ENCODE measurements around the gene SUFU. TPM values are rescaled to one million over a fixed set of nuclear protein-coding genes. Genes with fewer than 3 reads are reported as not detected.
"Not testable (repeated sequence)": the region's sequence is repeated elsewhere in the genome, so short reads cannot be mapped to it uniquely, and the experiment has no call there.

The SUFU gene
- total and polyA plus RNA-seq, 2 donors, result 2.6 to 4.3 TPM

- H3K9me3 ChIP-seq (ENCODE audit: control insufficient read depth in 2 of 2, insufficient read depth in 1 of 2, low read length in 1 of 2), result no peaks in the 10 kb centered on the region
- 98% methylated on average over 2 of the region's 2 CpGs for WGBS
- no peak overlapping the region for H3K27ac ChIP-seq (ENCODE audit: low read depth in 1 of 2, low read length in 1 of 2)
- H3K36me3 ChIP-seq (ENCODE audit: control insufficient read depth in 2 of 2, insufficient read depth in 2 of 2, low read length in 1 of 2), result peaks cover 22 to 32% of the 10 kb centered on the region in 2 donors
- no peak overlapping the region for H3K4me3 ChIP-seq (ENCODE audit: low read length in 2 of 2)
- no peak for DNase-seq (ENCODE audit: low read depth in 6 of 9, low spot score in 9 of 9)
- H3K27me3 ChIP-seq (ENCODE audit: control insufficient read depth in 2 of 2, insufficient read depth in 1 of 2, low read length in 1 of 2), result no peaks in the 10 kb centered on the region
- H3K4me1 ChIP-seq (ENCODE audit: control insufficient read depth in 2 of 2, insufficient read depth in 2 of 2, low read length in 2 of 2), result no peaks in the 10 kb centered on the region
Measured at GRCh38 chr10:102493771-102494170, 10.0 kb upstream of the SUFU start.

GRCh38 chr10:102497545-102497944 lies 6.2 kb upstream of the SUFU start:
- H3K36me3 ChIP-seq (ENCODE audit: control insufficient read depth in 2 of 2, insufficient read depth in 2 of 2, low read length in 1 of 2), result peaks cover 3 to 14% of the 10 kb centered on the region in 2 donors
- H3K4me1 ChIP-seq (ENCODE audit: control insufficient read depth in 2 of 2, insufficient read depth in 2 of 2, low read length in 2 of 2), result peaks cover 4 to 10% of the 10 kb centered on the region in 2 donors
- H3K4me3 ChIP-seq (ENCODE audit: low read length in 2 of 2), result no peak overlapping the region
- H3K9me3 ChIP-seq (ENCODE audit: control insufficient read depth in 2 of 2, insufficient read depth in 1 of 2, low read length in 1 of 2), result peaks cover 1 to 3% of the 10 kb centered on the region in 2 donors
- H3K27me3 ChIP-seq (ENCODE audit: control insufficient read depth in 2 of 2, insufficient read depth in 1 of 2, low read length in 1 of 2), result no peaks in the 10 kb centered on the region
- DNase-seq (ENCODE audit: low read depth in 6 of 9, low spot score in 9 of 9), result no peak
- 98% methylated on average over 1 of the region's 1 CpG for WGBS
- H3K27ac ChIP-seq (ENCODE audit: low read depth in 1 of 2, low read length in 1 of 2), result no peak overlapping the region

- H3K27me3 ChIP-seq (ENCODE audit: control insufficient read depth in 2 of 2, insufficient read depth in 1 of 2, low read length in 1 of 2), result no peaks in the 10 kb centered on the region
- no peak overlapping the region for H3K27ac ChIP-seq (ENCODE audit: low read depth in 1 of 2, low read length in 1 of 2)
- H3K4me3 ChIP-seq (ENCODE audit: low read length in 2 of 2), result no peak overlapping the region
- H3K36me3 ChIP-seq (ENCODE audit: control insufficient read depth in 2 of 2, insufficient read depth in 2 of 2, low read length in 1 of 2), result peaks cover 3 to 13% of the 10 kb centered on the region in 2 donors
- no peak for DNase-seq (ENCODE audit: low read depth in 6 of 9, low spot score in 9 of 9)
- WGBS, result 99% methylated on average over 3 of the region's 3 CpGs
- peaks cover 4 to 14% of the 10 kb centered on the region in 2 donors for H3K4me1 ChIP-seq (ENCODE audit: control insufficient read depth in 2 of 2, insufficient read depth in 2 of 2, low read length in 2 of 2)
- H3K9me3 ChIP-seq (ENCODE audit: control insufficient read depth in 2 of 2, insufficient read depth in 1 of 2, low read length in 1 of 2), result peaks cover 1 to 3% of the 10 kb centered on the region in 2 donors
Measured at GRCh38 chr10:102499356-102499755, 4.4 kb upstream of the SUFU start.

- 99% methylated on average over 13 of the region's 13 CpGs for WGBS
Measured at GRCh38 chr10:102500686-102501085, 3.1 kb upstream of the SUFU start.

GRCh38 chr10:102501201-102502028 lies 2.4 kb upstream of the SUFU start:
- Histone ChIP-seq H3K9me3 (ENCODE audit: control insufficient read depth in 2 of 2, insufficient read depth in 1 of 2, low read length in 1 of 2) (peaks cover 1 to 8% of the 10 kb centered on the region in 2 donors), H3K27ac (ENCODE audit: low read depth in 1 of 2, low read length in 1 of 2) (peak overlapping the region; percentile 36 to 68), H3K36me3 (ENCODE audit: control insufficient read depth in 2 of 2, insufficient read depth in 2 of 2, low read length in 1 of 2) (peaks cover 0 to 17% of the 10 kb centered on the region in 2 donors), H3K4me1 (ENCODE audit: control insufficient read depth in 2 of 2, insufficient read depth in 2 of 2, low read length in 2 of 2) (peaks cover 10 to 23% of the 10 kb centered on the region in 2 donors), H3K27me3 (ENCODE audit: control insufficient read depth in 2 of 2, insufficient read depth in 1 of 2, low read length in 1 of 2) (no peaks in the 10 kb centered on the region), H3K4me3 (ENCODE audit: low read length in 2 of 2) (peak overlapping the region; percentile 80 to 93)
- no peak for DNase-seq (ENCODE audit: low read depth in 6 of 9, low spot score in 9 of 9)
- WGBS, result 11% methylated on average over 23 of the region's 23 CpGs

More at GRCh38 chr10:102500686-102501085, 3.1 kb upstream of the SUFU start:
- Histone ChIP-seq H3K36me3 (ENCODE audit: control insufficient read depth in 2 of 2, insufficient read depth in 2 of 2, low read length in 1 of 2) (peaks cover 3 to 13% of the 10 kb centered on the region in 2 donors), H3K4me1 (ENCODE audit: control insufficient read depth in 2 of 2, insufficient read depth in 2 of 2, low read length in 2 of 2) (peaks cover 10 to 23% of the 10 kb centered on the region in 2 donors)
- H3K27me3 ChIP-seq (ENCODE audit: control insufficient read depth in 2 of 2, insufficient read depth in 1 of 2, low read length in 1 of 2); DNase-seq (ENCODE audit: low read depth in 6 of 9, low spot score in 9 of 9); H3K9me3 ChIP-seq (ENCODE audit: control insufficient read depth in 2 of 2, insufficient read depth in 1 of 2, low read length in 1 of 2); H3K4me3 ChIP-seq (ENCODE audit: low read length in 2 of 2); H3K27ac ChIP-seq (ENCODE audit: low read depth in 1 of 2, low read length in 1 of 2): not testable (repeated sequence)

GRCh38 chr10:102502029-102502336 lies 1.8 kb upstream of the SUFU start:
- H3K27ac ChIP-seq (ENCODE audit: low read depth in 1 of 2, low read length in 1 of 2), result peak overlapping the region in 1 of 2 donors; percentile 89
- peaks cover 10 to 23% of the 10 kb centered on the region in 2 donors for H3K4me1 ChIP-seq (ENCODE audit: control insufficient read depth in 2 of 2, insufficient read depth in 2 of 2, low read length in 2 of 2)
- no peaks in the 10 kb centered on the region for H3K27me3 ChIP-seq (ENCODE audit: control insufficient read depth in 2 of 2, insufficient read depth in 1 of 2, low read length in 1 of 2)
- H3K36me3 ChIP-seq (ENCODE audit: control insufficient read depth in 2 of 2, insufficient read depth in 2 of 2, low read length in 1 of 2), result peaks cover 5 to 21% of the 10 kb centered on the region in 2 donors
- peaks cover 1 to 8% of the 10 kb centered on the region in 2 donors for H3K9me3 ChIP-seq (ENCODE audit: control insufficient read depth in 2 of 2, insufficient read depth in 1 of 2, low read length in 1 of 2)
- DNase-seq (ENCODE audit: low read depth in 6 of 9, low spot score in 9 of 9), result peak; percentile 98 to 100 (median 99)
- WGBS, result under 1% methylated on average over 19 of the region's 19 CpGs
- peak overlapping the region; percentile 80 to 93 for H3K4me3 ChIP-seq (ENCODE audit: low read length in 2 of 2)

GRCh38 chr10:102502337-102503151 lies 1.2 kb upstream of the SUFU start, which contains the start of gene ACTR1A:
Gene ACTR1A (minus strand): TSS chr10:102502712. CDS start chr10:102502647, 65 bp downstream.
- Histone ChIP-seq H3K27me3 (ENCODE audit: control insufficient read depth in 2 of 2, insufficient read depth in 1 of 2, low read length in 1 of 2) (no peaks in the 10 kb centered on the region), H3K9me3 (ENCODE audit: control insufficient read depth in 2 of 2, insufficient read depth in 1 of 2, low read length in 1 of 2) (peaks cover 1 to 8% of the 10 kb centered on the region in 2 donors), H3K27ac (ENCODE audit: low read depth in 1 of 2, low read length in 1 of 2) (peak within 1 kb of the TSS; percentile 86 to 89), H3K4me3 (ENCODE audit: low read length in 2 of 2) (peak within 1 kb of the TSS; percentile 80 to 93), H3K36me3 (ENCODE audit: control insufficient read depth in 2 of 2, insufficient read depth in 2 of 2, low read length in 1 of 2) (peaks cover 5 to 24% of the 10 kb centered on the region in 2 donors), H3K4me1 (ENCODE audit: control insufficient read depth in 2 of 2, insufficient read depth in 2 of 2, low read length in 2 of 2) (peaks cover 10 to 23% of the 10 kb centered on the region in 2 donors)
- peak; percentile 95 to 99 (median 98) for DNase-seq (ENCODE audit: low read depth in 6 of 9, low spot score in 9 of 9)
- under 1% methylated on average over 42 of the region's 42 CpGs for WGBS

- H3K9me3 ChIP-seq (ENCODE audit: control insufficient read depth in 2 of 2, insufficient read depth in 1 of 2, low read length in 1 of 2), result peaks cover 1 to 8% of the 10 kb centered on the region in 2 donors
- peak overlapping the region; percentile 94 to 99 for H3K4me3 ChIP-seq (ENCODE audit: low read length in 2 of 2)
- H3K27ac ChIP-seq (ENCODE audit: low read depth in 1 of 2, low read length in 1 of 2), result peak overlapping the region; percentile 58 to 71
- H3K36me3 ChIP-seq (ENCODE audit: control insufficient read depth in 2 of 2, insufficient read depth in 2 of 2, low read length in 1 of 2), result peaks cover 12 to 35% of the 10 kb centered on the region in 2 donors
- no peaks in the 10 kb centered on the region for H3K27me3 ChIP-seq (ENCODE audit: control insufficient read depth in 2 of 2, insufficient read depth in 1 of 2, low read length in 1 of 2)
- peak in 8 of 9 donors; percentile 36 to 71 (median 46) for DNase-seq (ENCODE audit: low read depth in 6 of 9, low spot score in 9 of 9)
- peaks cover 10 to 23% of the 10 kb centered on the region in 2 donors for H3K4me1 ChIP-seq (ENCODE audit: control insufficient read depth in 2 of 2, insufficient read depth in 2 of 2, low read length in 2 of 2)
- 1% methylated on average over 47 of the region's 47 CpGs for WGBS
Measured at GRCh38 chr10:102504179-102504975, 605 bp downstream of the SUFU start.

Measured in thymus (tissue), 11 donors.